HuH-7 (cell line): ENCODE results near the gene RPL6.

ENCODE experiments used
- DNase-seq: peaks from one replicate; pipeline ENCODE4 v3.0.0; 2011; ENCODE audit warnings: low spot score

The RPL6 gene

GRCh38 chr12:112375105-112375504 is 34.3 kb downstream of the RPL6 start:
- no peak for DNase-seq

GRCh38 chr12:112374166-112374740 is 35.2 kb downstream of the RPL6 start:
- no peak for DNase-seq

- DNase-seq, result no peak
These were observed 38.4 kb downstream of the RPL6 start for GRCh38 chr12:112370868-112371510.

GRCh38 chr12:112370199-112370598 is 39.2 kb downstream of the RPL6 start:
- no peak for DNase-seq

GRCh38 chr12:112368856-112369255 is 40.5 kb downstream of the RPL6 start:
- no peak for DNase-seq

- no peak for DNase-seq
These were observed 41.4 kb downstream of the RPL6 start for GRCh38 chr12:112367965-112368364.

- DNase-seq, result no peak
These were observed 47.1 kb downstream of the RPL6 start for GRCh38 chr12:112362310-112362709.

GRCh38 chr12:112361271-112361670 is 48.1 kb downstream of the RPL6 start:
- no peak for DNase-seq

GRCh38 chr12:112359290-112359689 is 50.1 kb downstream of the RPL6 start:
- DNase-seq, result no peak

GRCh38 chr12:112357214-112357613 is 52.2 kb downstream of the RPL6 start:
- no peak for DNase-seq
